Epithelial cell of esophagus (primary cell): ENCODE results near the gene HIRIP3.
"Not testable (repeated sequence)": the region's sequence is repeated elsewhere in the genome, so short reads cannot be mapped to it uniquely, and the experiment has no call there.

Experiments
- DNase-seq: peaks from one replicate; pipeline ENCODE4 v3.0.0; 2010; ENCODE audit warnings: low read depth
- H3K4me3 ChIP-seq: 2 replicates; pipeline ENCODE4 v1.5.1; 2011; ENCODE audit warnings: mild to moderate bottlenecking, low read length, control low read depth
- CTCF ChIP-seq: IDR thresholded peaks from 2 replicates; pipeline ENCODE4 v1.5.1; 2011; ENCODE audit warnings: low read depth, mild to moderate bottlenecking, low read length, control low read depth, inconsistent platforms; ENCODE audit not compliant: insufficient read depth; ENCODE audit errors: missing control alignments

HIRIP3 gene

DNA sequence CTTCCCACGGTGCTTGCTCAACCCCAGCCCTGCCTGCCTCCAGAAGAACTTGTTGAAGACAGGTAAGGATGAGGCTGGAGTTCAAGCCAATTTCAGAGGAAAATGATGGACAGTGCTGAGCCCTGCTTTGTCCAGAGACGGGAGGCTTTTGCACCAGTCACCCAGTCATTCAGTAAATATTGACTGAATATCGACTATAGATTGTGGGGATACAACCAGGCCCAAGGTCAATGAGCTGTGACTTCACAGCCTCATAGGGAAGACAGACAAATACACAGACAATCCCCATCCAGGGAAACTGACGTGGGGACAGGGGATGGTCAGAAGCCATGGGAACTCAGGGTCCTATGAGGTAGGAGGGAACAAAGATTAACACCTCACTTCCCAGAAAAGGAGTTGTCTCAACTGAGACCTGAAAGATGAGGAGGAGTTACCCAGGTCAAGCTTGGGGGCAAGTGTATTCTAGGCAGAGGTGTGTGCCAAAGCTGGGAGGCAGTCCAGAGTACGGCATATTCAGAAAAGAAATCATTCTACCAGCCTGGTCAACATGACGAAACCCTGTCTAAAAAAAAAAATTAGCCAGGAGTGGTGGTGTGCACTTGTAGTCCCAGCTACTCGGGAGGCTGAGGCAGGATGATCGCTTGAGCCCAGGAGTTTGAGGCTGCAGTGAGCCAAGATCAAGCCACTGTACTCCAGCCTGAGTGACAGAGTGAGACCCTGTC lies 21.3 kb upstream of the HIRIP3 start:
- no peak for DNase-seq
- H3K4me3 ChIP-seq = no peak overlapping the region
- no peak for TF ChIP-seq CTCF

- H3K4me3 ChIP-seq, DNase-seq: not testable (repeated sequence)
Measured at GRCh38 chr16:30015450-30015849, 20.0 kb upstream of the HIRIP3 start.

GRCh38 chr16:30012598-30012997 lies 17.2 kb upstream of the HIRIP3 start:
- H3K4me3 ChIP-seq, DNase-seq: not testable (repeated sequence)

DNA sequence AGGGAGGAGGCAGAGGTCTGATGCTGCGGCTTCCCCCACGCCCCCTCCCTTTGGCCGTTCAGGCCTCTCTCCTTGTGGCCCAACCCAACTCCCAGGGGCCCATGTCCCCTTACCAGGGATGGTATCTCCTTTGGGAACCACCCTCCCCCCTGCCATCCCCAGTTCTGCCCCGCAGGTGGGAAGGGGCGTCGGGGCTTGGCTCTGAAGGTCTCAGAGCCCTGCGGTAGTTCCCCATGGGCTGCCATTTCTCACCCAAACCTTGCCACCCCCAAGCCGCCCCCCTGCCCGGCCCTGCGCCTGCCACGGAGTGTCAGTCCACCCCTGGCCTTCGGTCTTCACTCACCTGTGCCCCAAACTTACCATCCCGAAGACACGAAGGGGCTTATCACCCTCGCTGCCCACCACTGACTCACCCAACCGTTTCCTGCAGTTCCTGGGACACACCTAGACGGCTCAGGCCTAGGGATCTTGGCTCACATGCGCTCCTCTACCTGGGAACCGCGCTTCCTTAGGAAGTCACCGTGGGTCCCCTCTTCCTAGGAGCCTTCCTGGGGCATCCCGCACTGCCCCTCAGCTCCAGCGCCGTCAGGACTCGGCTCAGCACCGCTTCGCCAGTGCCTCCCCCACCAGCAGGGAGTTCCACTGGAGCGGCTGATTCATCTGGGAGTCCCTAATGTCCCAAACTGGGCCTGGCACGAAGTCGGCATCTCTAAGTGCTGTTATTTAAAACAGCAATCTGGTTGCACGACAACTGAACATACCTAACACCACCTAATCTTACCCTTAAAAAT lies 16.5 kb upstream of the HIRIP3 start:
- no peak for DNase-seq
- H3K4me3 ChIP-seq = no peak overlapping the region
- no peak for TF ChIP-seq CTCF

DNA sequence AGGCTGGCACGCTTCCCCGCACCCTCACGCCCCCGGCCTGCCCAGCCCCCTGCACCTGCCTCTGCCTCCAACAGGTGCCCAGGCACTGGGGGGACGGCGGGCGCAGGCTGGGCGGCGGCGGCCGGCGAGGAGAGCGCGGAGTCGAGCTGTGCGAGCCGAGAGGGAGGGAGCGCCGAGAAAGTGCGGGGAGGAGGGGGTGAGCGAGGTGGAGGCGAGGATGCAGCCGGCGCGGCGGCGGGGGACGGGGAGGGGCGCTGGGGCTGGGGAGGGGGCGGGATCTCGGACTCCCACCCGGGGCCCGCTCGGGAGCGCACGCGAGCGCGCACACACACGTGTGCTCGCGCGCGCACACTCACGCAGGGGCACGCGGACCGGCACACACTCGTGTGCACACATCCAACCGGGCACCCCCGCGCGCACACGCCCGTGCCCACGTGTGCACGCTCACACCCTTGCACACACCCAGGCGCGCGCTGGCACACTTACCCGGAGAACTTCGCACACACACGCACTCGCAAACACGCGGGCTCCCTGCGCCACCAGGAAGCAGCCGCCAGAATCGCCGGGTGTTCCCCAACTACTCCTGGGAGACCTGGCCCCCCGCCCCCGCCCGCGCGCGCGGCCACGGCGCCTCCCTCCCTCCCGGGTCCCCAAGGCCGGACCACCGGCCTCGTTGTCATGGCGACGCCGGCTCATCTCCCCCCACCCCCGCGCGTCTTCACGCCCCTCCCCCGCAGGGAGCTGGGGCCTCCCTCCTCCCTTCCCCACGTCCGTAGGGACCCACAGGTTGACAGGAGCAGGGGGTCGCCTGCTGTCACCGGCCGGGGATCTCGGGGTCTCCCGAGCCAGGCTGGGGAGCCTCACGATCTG lies 15.7 kb upstream of the HIRIP3 start, which contains the start of gene DOC2A:
DOC2A (minus strand) TSS at position 184 of the 870 bp plus-strand sequence. CDS start 805 bp downstream, outside the sequence.
- no peak for TF ChIP-seq CTCF
- DNase-seq = no peak
- H3K4me3 ChIP-seq = peak within 1 kb of the TSS; percentile 25

- no peak overlapping the region for H3K4me3 ChIP-seq
- no peak for DNase-seq
- no peak for TF ChIP-seq CTCF
Measured at GRCh38 chr16:30009990-30010843, 14.8 kb upstream of the HIRIP3 start.

- TF ChIP-seq CTCF = no peak
- no peak overlapping the region for H3K4me3 ChIP-seq
Measured at GRCh38 chr16:30009085-30009862, 13.9 kb upstream of the HIRIP3 start.

More at GRCh38 chr16:30009085-30009862, 13.9 kb upstream of the HIRIP3 start:
- no peak for DNase-seq
